ENCODE data around the gene WWP2.
"Not testable (repeated sequence)": the region's sequence is repeated elsewhere in the genome, so short reads cannot be mapped to it uniquely, and the experiment has no call there.

Gene WWP2

GRCh38 chr16:69798466-69798865 lies 36.3 kb downstream of the WWP2 start:
- no peak for DNase-seq

GRCh38 chr16:69799611-69800031 lies 37.5 kb downstream of the WWP2 start:
- no peak for DNase-seq

- DNase-seq, result no peak
Observed at GRCh38 chr16:69804297-69804696, 42.2 kb downstream of the WWP2 start.

- DNase-seq, result not testable (repeated sequence)
Observed at GRCh38 chr16:69806776-69807175, 44.6 kb downstream of the WWP2 start.

GRCh38 chr16:69812688-69813014 lies 50.5 kb downstream of the WWP2 start:
- DNase-seq, result no peak

- no peak for DNase-seq
Observed at GRCh38 chr16:69814078-69814477, 51.9 kb downstream of the WWP2 start.

GRCh38 chr16:69814561-69814960 lies 52.4 kb downstream of the WWP2 start:
- no peak for DNase-seq

GRCh38 chr16:69815216-69815883 lies 53.2 kb downstream of the WWP2 start:
- DNase-seq, result not testable (repeated sequence)

- DNase-seq, result no peak
Observed at GRCh38 chr16:69816996-69817395, 54.9 kb downstream of the WWP2 start.

- DNase-seq, result no peak
Observed at GRCh38 chr16:69818891-69819545, 56.9 kb downstream of the WWP2 start.

GRCh38 chr16:69820926-69821541 lies 58.9 kb downstream of the WWP2 start:
- DNase-seq, result no peak

- no peak for DNase-seq
Observed at GRCh38 chr16:69821844-69822173, 59.7 kb downstream of the WWP2 start.

- DNase-seq, result no peak
Observed at GRCh38 chr16:69822174-69822935, 60.2 kb downstream of the WWP2 start.

GRCh38 chr16:69823831-69824563 lies 61.9 kb downstream of the WWP2 start:
- DNase-seq, result no peak

GRCh38 chr16:69824564-69825142 lies 62.5 kb downstream of the WWP2 start:
- DNase-seq, result not testable (repeated sequence)

- no peak for DNase-seq
Observed at GRCh38 chr16:69827524-69827923, 65.4 kb downstream of the WWP2 start.

- DNase-seq, result no peak
Observed at GRCh38 chr16:69829338-69829737, 67.2 kb downstream of the WWP2 start.

GRCh38 chr16:69830146-69830533 lies 68.0 kb downstream of the WWP2 start:
- no peak for DNase-seq

GRCh38 chr16:69830534-69831211 lies 68.5 kb downstream of the WWP2 start:
- DNase-seq, result no peak

- DNase-seq, result no peak
Observed at GRCh38 chr16:69831212-69832123, 69.3 kb downstream of the WWP2 start.
